Heart left ventricle (tissue), 13 donors: Measurements from ENCODE around the gene HHATL.

Experiments
- POLR2A ChIP-seq, 2 donors: fragments of 450-650 bp; IDR thresholded peaks; one replicate each; pipeline ENCODE4 v1.6.1; 2017; ENCODE audit warnings: antibody characterized with exemption in 2 of 2, mild to moderate bottlenecking in 2 of 2, moderate library complexity in 2 of 2
- TF ChIP-seq, protein P1 (sequence below), 12 donors: fragments of 200-600 bp; sonication (generic) in 4 of 12; IDR thresholded peaks; one replicate each; pipeline versions ENCODE4 v1.5.0 to v1.8.0; 2018 to 2022; ENCODE audit warnings: antibody characterized with exemption in 12 of 12, mild to moderate bottlenecking in 5 of 12
- donor health status: ischemic (EF 13 %, LVEDD 7.1; RV severe dilation, severe dysfunction).
- donor health status: DM: no; HTN: yes; CAD: no.
- donor health status: DM: no; HTN: no; CAD: no.
- donor health status: ischemic (EF 25% LVEDD 6.9; RV normal size, moderate dysfunction).
- donor health status: ischemic (EF 25% LVEDD 5.7; RV mildly dilated, moderate dysfunction).
- donor health status: ischemic (EF 35%, LVEDD 5.7; RV mildly dilated, moderate dysfunction).
- donor health status: nonischemic (EF 11% LVEDD 7.7; RV severe dilation, severe dysfunction).
- donor health status: DM: yes; HTN: yes; CAD: no.
- donor health status: PGD.
- donor health status: ischemic (EF 29% LVEDD 5.4; RV normal size, mild dysfunction).
- donor health status: nonischemic (EF 23%, LVEDD 6.1; RV moderate dilation, normal function).

DNA sequence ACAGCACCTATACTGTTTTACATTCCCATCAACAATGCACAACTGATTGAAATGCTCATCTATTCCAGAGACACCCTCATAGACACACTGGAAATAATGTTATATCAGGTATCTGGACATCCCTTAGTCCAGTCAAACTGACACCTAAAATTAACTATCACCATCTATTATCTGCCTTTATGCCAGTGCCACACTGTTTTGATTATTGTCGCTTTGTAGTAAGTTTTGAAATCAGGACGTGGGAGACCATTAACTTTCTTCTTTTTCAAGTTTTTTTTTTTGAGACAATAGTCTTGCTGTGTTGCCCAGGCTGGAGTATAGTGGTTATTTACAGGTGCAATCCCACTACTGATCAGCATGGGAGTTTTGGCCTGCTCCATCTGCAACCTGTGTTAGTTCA is 26.7 kb downstream of the HHATL start:
- no peak for TF ChIP-seq POLR2A (IDR thresholded peaks at IDR 0.05)
- TF ChIP-seq, protein P1, sequence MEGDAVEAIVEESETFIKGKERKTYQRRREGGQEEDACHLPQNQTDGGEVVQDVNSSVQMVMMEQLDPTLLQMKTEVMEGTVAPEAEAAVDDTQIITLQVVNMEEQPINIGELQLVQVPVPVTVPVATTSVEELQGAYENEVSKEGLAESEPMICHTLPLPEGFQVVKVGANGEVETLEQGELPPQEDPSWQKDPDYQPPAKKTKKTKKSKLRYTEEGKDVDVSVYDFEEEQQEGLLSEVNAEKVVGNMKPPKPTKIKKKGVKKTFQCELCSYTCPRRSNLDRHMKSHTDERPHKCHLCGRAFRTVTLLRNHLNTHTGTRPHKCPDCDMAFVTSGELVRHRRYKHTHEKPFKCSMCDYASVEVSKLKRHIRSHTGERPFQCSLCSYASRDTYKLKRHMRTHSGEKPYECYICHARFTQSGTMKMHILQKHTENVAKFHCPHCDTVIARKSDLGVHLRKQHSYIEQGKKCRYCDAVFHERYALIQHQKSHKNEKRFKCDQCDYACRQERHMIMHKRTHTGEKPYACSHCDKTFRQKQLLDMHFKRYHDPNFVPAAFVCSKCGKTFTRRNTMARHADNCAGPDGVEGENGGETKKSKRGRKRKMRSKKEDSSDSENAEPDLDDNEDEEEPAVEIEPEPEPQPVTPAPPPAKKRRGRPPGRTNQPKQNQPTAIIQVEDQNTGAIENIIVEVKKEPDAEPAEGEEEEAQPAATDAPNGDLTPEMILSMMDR (IDR thresholded peaks at IDR 0.05): no peak
